Islet of Langerhans (tissue), 1 donor: ENCODE measurements around the gene HIPK2.

Experiments
- FAIRE-seq: peaks from one replicate; lab custom pipeline; 2011; peaks lifted over from hg19 to GRCh38; lab: Jason Lieb, UNC

Gene HIPK2

GRCh38 chr7:139534096-139534495 is 243.7 kb downstream of the HIPK2 start:
- no peak for FAIRE-seq

- FAIRE-seq = no peak
Measured at GRCh38 chr7:139532636-139533155, 245.1 kb downstream of the HIPK2 start.

- FAIRE-seq = no peak
Measured at GRCh38 chr7:139531094-139531493, 246.7 kb downstream of the HIPK2 start.

GRCh38 chr7:139526578-139527544 is 250.9 kb downstream of the HIPK2 start:
- no peak for FAIRE-seq

GRCh38 chr7:139525750-139526149 is 252.0 kb downstream of the HIPK2 start:
- no peak for FAIRE-seq

GRCh38 chr7:139525239-139525638 is 252.6 kb downstream of the HIPK2 start:
- no peak for FAIRE-seq

GRCh38 chr7:139523968-139524815 is 253.6 kb downstream of the HIPK2 start:
- no peak for FAIRE-seq

- FAIRE-seq = no peak
Measured at GRCh38 chr7:139523199-139523941, 254.4 kb downstream of the HIPK2 start, which contains the start of gene CLEC2L. TSS of gene CLEC2L (plus strand) at chr7:139523685. CDS start at chr7:139523928, 243 bp downstream.

GRCh38 chr7:139522830-139523198 is 255.0 kb downstream of the HIPK2 start:
- FAIRE-seq = no peak

- no peak for FAIRE-seq
Measured at GRCh38 chr7:139521439-139521838, 256.4 kb downstream of the HIPK2 start.

GRCh38 chr7:139515266-139515665 is 262.5 kb downstream of the HIPK2 start:
- no peak for FAIRE-seq
